Breast epithelium (tissue), 3 donors: ENCODE results near the gene CMSS1.

Source experiments
- CTCF ChIP-seq, 3 donors: fragments of 450-650 bp; IDR thresholded peaks; one replicate each; pipeline ENCODE4 v1.5.1; 2016 to 2017; ENCODE audit warnings: antibody characterized with exemption in 3 of 3, mild to moderate bottlenecking in 3 of 3, moderate library complexity in 3 of 3
- POLR2A ChIP-seq: fragments of 450-650 bp; IDR thresholded peaks from one replicate; pipeline ENCODE4 v1.6.1; 2016; ENCODE audit warnings: antibody characterized with exemption, mild to moderate bottlenecking, moderate library complexity
- POLR2AphosphoS5 ChIP-seq, 3 donors: sonication (generic); formaldehyde crosslinking; IDR thresholded peaks; one replicate each; pipeline ENCODE4 v1.6.1; 2017; ENCODE audit warnings: antibody characterized with exemption in 3 of 3

- TF ChIP-seq CTCF (IDR thresholded peaks at IDR 0.05) = no peak
- TF ChIP-seq POLR2AphosphoS5 (IDR thresholded peaks at IDR 0.05) = no peak
- TF ChIP-seq POLR2A = no peak
These were observed 332.2 kb downstream of the CMSS1 start for GRCh38 chr3:100149713-100150415.
